UCSD-AML1 (cell line): ENCODE results near the gene ISG20.
"Not testable (repeated sequence)": the region's sequence is repeated elsewhere in the genome, so short reads cannot be mapped to it uniquely, and the experiment has no call there.

Source experiments
- DNase-seq: peaks from one replicate; lab custom pipeline; 2025; ENCODE audit not compliant: unreplicated experiment; lab: John Stamatoyannopoulos, UW

The ISG20 gene

DNA sequence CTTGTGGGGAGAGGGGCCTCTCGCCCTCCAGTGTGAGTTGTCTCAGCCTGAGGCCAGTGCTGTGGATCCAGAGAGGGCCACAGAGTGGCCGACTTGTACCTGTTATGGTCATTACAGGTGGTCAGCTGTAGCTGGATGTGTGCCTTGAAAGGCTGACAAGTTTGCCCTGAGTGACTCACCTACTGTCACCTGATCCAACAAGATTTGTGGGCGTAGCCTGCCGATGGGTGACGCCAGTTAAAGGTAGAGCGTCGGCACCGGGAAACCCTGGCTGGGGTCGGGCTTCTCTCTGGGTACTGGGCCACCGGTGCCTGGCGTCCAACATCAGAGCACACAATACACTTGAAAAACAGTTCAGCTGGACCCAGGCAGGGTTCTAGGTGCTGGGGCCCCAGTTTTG lies 2.8 kb upstream of the ISG20 start:
- no peak for DNase-seq

DNA sequence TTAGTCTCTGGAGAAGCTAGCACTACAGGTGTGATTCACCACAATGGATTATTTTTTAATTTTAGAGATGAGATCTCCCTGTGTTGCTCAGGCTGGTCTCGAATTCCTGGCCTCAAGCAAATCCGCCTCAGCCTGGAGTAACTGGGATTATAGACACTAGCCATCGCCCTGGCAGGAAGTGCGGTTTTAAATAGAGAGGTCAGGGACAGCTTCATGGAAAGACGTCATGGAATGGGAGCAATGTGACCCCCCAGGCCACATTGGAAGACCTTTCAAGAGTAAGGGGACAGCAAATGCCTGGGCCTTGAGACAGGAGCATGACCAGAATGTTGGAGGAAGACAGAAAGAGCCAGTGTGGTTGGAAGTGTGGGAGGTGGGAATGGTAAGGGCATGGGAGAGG lies 2.2 kb upstream of the ISG20 start:
- DNase-seq, result no peak

DNA sequence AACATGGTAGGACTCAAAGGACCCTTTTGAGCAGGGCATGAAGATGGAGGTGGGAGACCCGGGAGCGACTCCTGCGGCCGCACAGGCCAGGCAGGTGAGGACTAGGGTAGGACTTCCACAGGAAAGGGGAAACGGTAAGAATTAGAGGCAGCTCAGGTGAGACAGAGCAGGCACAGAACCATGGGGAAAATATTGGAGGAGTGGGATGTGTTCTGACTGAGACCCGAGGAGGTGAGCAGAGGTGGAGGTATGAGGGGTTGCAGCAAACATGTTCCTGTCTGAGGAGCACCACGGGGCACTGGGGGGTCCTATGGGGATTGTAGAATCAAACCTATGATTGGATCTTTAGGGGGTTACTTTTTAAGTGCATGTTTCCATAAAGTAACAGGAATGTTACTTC lies 1.4 kb upstream of the ISG20 start:
- DNase-seq, result no peak

DNA sequence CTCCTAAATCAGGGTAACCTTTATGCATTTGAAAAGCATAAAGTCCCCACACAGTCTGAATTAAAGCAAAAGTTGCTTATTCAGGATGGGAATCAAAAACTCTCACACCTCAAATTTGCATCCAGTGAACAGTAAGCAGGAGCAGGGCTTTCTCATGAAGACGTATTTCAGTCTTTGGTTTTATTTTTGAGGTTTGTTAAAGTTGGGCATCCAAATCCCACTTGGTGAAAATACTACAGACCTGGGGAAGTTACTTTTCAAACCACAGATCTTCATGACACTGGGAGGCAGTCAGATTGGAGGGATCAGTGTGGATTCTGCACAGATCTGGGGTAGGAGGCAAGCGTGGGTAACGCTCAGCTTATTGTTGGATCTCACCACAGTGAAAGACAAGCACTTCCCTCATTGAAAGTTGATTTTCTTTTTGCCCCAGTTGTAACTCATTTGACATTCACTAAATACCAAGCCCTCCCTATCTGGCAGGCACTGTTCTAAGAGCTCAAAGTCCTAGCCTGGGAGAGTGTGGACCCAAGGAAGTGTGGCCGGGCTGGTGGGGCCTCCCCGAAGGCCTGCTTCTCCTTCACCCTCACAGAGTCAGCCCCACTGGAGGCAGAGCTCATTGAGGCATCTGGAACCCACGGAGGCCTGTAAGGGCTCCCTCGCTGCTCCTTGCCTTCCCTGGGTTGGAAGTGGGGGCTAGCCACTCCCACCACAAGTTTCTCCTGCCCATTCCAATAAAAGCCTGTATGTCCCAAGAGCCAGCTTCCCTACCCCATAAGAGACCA lies 783 bp upstream of the ISG20 start:
- no peak for DNase-seq

DNA sequence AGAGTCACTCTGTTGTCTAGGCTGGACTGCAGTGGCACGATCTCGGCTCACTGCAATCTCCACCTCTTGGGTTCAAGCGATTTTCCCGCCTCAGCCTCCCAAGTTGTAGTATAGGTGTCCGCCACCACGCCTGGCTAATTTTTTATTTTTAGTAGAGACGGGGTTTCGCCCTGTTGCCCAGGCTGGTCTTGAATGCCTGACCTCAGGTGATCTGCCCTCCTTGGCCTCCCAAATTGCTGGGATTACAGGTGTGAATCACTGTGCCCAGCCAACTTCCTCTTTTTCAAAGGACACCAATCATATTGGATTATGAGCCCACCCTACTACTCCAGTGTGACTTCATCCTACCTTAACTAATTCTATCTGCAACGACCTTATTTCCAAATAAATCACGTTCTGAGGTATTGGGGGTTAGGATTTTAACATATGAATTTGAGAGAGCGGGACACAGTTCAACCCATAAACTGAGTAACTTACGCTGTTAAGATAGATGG lies 3.2 kb downstream of the ISG20 start:
- no peak for DNase-seq

DNA sequence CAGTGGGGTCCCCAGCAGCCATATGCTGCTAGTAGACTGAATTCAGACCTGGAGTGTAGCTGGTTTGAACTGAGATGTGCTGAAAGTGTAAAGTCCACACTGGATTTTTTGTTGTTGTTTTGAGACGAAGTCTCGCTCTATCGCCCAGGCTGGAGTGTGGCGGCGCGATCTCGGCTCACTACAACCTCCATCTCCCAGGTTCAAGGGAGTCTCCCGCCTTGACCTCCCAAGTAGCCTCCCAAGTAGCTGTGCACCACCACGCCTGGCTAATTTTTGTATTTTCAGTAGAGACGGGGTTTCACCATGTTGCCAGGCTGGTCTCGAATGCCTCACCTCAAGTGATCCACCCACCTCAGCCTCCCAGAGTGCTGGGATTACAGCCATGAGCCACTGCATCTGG lies 3.7 kb downstream of the ISG20 start:
- not testable (repeated sequence) for DNase-seq

DNA sequence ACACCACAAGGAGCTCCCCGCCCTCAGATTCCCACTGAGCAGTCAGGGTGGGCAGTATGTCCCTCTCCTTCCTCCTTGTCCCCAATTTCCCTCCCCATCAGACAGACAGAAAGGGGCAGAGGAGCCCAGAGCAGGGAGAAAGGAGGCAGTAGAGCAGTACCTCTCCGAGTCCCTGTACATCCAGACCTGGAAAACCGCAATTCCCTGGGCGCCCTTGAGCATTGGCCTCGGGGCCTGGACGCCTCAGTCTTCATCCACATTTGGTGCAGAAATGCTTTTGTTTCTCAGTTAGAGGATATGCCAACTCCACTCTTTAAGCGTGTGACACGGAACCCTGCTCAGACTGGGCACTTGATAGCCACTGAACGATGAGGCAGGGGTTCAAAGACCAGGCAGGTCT lies 5.9 kb downstream of the ISG20 start:
- no peak for DNase-seq

DNA sequence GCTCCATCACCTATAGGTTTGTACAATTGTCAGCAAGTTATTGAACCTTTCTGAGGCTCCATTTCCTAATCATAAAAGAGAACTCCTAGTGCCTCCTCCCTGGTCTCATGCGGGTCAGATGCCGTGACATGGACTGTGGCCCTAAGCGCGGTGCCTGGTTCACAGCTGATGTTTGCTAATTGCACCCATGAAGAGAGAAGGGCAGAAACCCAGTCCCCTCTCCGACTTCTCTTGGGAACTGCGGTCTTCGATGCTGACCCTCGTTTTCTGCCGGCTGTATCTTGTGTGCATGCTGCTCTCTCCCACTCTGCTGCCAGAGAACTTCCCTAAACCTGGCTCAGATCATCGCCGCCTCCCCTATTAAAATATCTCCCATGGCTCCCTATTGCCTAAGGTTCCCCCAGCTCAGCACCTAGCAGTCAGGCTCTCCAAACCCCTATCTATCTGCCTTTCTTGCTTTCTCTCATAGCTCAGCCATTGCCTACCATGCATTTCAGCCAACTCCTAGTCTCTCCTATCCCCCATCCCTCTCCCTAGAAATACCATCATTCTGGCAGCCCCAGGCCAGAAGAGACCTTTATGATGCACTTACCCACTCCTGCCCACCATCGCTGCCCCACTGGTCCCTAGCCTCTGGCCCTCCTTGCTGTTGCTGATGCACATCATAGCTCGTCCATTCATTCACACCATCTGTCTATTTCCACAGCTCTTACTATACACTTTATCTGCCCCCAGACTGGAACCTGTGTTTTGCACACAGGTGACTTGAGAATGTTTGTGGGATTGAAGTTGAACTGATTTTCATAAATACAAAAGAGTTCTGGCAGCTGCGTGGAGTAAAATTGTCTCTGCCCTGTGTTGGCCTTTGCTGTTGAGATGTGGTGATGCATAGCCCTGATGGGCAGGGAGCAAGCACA lies 6.6 kb downstream of the ISG20 start:
- DNase-seq, result no peak

DNA sequence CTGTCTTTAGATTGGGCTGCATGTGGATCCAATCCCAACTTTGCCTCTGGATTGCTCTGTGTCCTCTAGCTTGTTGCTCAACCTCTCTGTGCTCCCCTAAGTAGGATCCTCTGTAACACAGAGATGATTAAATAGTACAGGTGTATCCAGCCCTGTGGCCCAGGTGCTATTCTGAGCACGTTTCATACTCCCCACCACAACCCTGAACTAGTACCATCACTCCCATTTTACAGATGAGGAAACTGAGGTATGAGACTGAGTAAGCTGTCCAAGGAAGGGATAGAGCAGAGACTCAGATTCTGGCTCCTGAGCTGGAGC lies 7.2 kb downstream of the ISG20 start:
- DNase-seq, result no peak

DNA sequence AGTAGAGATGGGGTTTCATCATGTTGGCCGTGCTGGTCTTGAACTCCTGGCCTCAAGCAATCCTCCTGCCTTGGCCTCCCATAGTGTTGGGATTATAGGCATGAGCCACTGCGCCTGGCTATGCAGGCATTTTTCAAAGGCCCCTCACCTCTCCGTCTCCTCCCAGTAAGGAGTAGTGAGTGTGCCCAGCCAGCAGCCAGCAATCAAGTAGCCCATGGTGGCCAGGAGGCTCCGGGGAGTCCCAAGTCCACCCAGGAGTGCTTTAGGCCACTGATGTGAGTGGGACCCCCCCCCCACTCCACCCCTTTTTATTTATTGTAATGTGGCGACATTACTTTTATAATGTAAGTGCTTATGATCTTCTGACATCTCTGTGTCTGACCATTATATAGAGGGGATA lies 8.1 kb downstream of the ISG20 start:
- DNase-seq, result no peak

DNA sequence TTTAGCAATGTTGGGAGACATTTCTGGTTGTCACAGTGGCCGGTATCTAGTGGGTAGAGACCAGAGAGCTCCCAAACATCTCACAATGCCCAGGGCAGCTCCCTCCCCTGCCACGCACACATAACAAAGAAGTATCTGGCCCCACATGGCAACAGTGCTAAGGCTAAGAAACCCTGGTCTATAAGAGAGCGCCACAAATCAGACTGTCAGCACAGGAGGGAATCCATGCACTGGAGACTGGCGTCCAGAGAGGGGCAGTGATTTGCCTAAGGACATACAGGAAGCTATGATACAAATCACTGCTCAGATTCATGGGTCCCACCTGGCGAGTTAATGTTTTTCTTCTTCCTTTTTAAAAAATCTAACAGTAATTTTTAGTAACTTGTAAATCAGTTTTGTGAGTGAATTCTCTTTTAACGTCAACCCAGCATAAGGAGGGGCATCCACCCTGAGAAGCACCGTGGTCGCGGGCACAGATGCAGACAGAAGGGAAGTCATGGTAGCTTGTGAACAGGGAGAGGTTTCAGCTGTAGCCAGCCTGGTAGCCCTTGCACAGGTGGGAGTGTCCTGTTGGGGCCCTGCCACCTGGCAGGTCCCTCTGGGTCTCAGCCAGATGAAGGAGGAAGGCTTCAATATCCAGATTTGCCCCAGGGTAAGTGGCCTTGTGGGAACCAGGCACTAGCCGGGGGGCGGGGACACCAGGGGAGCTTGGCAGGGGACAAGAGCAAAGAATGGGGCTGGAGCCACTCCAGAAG lies 8.7 kb downstream of the ISG20 start:
- DNase-seq, result no peak

DNA sequence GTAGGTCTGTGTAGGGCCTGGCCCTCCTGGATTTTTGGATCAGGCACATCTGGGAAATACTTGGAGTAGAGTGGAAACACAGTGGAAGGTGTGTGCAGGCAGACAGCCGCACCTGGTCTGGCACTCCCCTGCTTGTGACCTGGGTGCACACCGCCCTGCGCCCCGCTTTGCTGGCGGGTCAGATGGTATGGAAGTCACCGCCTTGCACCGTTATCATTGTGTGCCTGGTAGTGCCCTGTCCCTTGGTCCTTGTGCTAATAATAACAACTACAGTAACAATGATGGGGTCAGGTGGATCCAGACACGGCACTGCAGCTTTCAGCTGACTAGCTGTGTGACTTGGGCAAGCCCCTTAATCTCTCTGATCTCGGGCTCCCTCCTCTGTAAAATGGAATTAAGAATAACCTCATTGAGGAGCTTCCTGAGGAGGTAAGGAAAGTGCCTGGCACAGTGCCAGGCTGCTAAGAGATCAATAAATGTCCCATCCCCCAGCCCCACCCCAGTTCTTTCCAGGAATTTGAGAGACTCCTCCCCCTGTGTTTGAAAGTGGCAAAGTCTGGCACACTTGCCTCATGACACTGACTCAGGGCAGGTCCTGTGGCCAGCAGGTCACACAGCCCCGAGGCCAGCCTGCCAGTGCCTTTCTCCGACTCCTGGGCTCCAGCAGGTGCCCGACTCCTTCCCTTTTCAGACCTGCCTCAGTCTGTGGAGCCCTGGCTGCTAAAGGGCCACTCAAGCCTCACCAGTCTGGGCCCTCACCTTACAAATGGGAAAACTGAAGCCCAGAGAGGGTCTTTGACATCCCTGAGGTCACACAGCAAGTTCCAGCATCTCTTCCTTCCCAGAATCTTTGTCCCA lies 9.8 kb downstream of the ISG20 start:
- DNase-seq, result no peak

DNA sequence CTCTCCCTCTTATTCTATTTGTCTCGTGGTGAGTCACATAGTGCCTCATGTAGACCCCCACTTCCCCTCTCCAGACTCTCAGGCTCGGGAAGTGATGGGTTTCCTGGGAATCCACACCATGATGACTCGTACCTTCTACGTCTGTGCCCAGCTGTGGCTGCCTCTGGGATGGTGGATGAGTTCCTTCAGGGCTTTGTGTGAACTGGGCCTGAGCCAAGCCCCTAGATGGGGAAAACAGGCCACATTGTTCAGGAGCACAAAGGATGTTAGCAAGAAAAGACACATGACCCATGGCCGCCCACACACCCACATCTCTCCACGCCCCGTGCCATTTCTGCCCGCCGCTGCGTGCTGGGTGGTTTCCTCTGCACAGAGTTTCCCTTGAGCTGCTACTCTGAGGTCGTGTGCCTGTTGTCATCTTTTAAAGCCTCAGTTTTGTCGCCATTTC lies 10.5 kb downstream of the ISG20 start:
- no peak for DNase-seq

DNA sequence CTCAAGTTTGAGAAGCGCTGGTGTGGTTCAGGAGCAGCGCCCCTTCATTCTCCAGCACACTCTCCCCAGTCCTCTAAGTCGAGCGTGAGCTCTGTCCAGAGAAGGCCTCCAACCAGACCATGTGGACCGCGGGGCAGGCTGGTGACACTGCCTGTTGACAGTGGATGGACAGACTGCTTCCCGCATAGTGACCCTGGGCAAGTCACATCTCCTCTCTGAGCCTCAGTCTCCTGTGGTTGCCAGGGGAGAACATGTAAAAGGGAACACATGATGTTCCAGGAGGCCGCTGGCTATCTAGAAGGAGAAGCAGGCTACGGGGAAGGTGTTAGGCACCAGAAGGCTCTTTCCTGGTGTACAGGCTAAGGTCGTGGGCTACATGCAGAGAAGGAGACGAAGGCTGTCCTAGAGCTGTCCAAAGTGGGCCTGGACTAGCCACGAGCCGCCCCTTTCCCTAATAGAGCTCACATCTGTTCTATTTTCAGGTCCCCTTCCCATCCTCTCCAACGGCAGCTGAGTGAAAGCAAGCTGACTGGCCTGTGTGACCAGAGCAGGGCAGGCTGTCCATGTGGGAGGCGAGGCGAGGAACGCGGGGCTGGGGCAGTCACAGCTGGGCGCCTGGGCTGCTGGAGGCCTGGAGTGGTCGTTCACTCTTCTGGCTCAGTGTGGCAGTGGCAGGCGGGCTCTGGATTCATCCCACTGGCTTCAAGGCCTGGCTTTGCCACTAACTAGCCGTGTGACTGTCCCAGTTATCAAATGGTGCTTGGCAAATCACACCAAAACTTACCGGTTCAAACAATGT lies 11.1 kb downstream of the ISG20 start:
- DNase-seq, result no peak

DNA sequence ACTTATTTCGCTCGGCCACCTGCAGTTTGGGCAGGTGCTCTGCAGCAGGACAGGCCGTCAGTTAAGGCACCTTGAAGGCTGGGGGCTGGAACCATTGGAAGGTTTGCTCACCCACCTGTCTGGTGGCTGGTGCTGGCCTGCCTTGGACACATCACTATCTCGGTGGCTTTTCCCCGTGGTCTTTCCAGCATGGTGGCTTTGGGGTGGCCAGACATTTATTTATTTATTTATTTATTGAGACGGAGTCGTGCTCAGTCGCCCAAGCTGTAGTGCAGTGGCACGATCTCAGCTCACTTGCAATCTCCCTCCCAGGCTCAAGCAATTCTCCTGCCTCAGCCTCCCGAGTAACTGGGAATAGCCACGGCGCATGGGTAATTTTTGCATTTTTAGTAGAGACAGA lies 11.7 kb downstream of the ISG20 start:
- DNase-seq, result no peak

DNA sequence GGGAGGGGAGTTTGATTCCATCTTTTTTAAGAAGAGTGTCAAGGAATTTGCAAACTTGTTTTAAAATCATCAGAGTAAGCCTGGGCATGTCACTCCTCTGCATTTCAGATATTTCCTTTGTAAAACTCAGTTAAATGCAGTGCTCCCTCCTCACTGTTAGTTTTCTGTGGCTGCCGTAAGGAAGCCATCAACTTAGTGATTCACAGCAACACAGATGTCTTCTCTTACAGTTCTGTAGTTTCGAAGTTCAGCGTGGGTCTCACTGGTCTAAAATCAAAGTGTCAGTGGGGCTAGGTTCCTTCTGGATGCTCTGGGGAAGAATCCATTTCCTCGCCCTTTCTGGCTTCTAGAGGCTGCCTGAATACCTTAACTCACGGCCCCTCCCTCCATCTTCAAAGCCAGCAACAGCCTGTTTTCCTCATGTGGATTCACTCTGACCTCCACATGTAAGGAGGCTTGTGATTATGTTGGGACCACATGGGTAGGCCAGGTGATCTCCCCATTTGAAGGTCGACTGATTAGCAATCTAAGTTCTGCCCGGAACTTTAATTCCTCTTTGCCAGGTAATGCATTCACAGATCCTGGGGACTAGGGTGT lies 12.4 kb downstream of the ISG20 start:
- no peak for DNase-seq

DNA sequence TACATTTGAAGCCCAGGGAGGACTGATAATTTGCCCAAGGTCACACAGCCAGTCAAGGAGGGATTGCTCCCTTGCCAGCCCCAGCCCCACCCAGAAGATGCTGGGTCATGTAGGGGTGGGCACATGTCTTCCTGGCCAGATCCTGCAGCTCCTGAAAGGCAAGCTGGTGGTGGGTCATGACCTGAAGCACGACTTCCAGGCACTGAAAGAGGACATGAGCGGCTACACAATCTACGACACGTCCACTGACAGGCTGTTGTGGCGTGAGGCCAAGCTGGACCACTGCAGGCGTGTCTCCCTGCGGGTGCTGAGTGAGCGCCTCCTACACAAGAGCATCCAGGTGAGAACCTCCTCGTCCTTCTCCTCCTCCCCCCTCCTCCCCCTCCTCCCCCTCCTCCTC lies 13.2 kb downstream of the ISG20 start:
- DNase-seq, result no peak

DNA sequence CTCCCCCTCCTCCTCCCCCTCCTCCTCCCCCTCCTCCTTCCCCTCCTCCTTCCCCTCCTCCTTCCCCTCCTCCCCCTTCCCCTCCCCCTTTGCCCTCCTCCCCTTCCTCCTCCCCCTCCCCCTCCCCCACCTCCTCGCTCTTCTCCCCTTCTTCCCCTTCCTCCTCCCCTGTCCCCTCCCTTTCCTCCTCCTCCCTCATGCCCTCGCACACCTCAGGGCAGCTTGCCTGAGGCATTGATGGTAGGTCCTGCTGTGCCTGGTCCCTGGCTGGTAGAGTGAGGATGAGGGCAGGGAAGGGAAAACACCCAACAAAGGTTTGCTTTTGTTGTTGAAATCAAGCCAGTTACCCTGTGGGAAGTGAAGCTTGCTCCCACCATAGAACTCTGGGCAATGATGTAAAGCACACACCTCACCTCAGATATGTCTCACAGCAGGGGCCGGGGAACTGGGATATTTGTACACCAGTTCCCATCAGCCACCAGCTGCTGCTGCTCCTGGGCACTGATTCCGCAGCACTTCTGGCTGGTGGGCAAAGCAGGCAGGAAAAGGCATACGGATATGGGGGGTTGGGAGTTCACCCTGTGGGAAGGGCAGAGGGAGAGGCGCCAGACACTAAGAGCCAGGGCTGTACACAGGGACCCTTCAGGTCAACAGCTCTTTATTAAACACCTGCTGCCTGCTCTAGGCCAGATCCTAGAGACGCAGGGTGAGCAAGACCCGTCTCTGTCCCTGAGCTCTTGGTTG lies 13.8 kb downstream of the ISG20 start:
- DNase-seq, result no peak
